Panc1 (cell line): Measurements from ENCODE around the gene SNHG17. TPM values are rescaled to one million over a fixed set of nuclear protein-coding genes. Genes with fewer than 3 reads are reported as not detected.

ENCODE experiments used
- ATAC-seq: fragments of 200-7000 bp; cut with Tn5 transposase; 2 replicates; pipeline ENCODE4 v1.9.1; 2020; ENCODE audit warnings: mild to moderate bottlenecking, moderate library complexity
- BruUV-seq: library from RNA; stranded (reverse); fragments of 400-500 nt; replicated peaks from 2 replicates; lab custom pipeline; 2021; lab: Mats Ljungman, UMichigan
- CTCF ChIA-PET: fragments of 300-600 bp; sonication (Branson Sonifier 250); formaldehyde crosslinking; loops from one replicate; lab custom pipeline; 2022; ENCODE audit warnings: antibody characterized with exemption; lab: Charles Lee
- POLR2A ChIA-PET: fragments of 300-600 bp; sonication (Branson Sonifier 250); formaldehyde crosslinking; loops from one replicate; lab custom pipeline; 2022; ENCODE audit warnings: antibody characterized with exemption; lab: Charles Lee
- DNase-seq: peaks from one replicate; pipeline ENCODE4 v3.0.0-alpha.2; 2010; ENCODE audit warnings: low read depth, low spot score
- H3K27ac ChIP-seq: 2 replicates; pipeline ENCODE4 v1.5.1; 2011; ENCODE audit warnings: mild to moderate bottlenecking, low read length, inconsistent platforms
- H3K27me3 ChIP-seq: fragments of 200-500 bp; sonication (Bioruptor generic); 2 replicates; pipeline ENCODE4 v1.6.0; 2014; ENCODE audit warnings: low read length, inconsistent platforms; ENCODE audit not compliant: control insufficient read depth, insufficient read depth
- H3K36me3 ChIP-seq: fragments of 200-500 bp; sonication (Bioruptor generic); 2 replicates; pipeline ENCODE4 v1.5.1; 2014; ENCODE audit warnings: inconsistent platforms, mild to moderate bottlenecking, low read length, moderate library complexity; ENCODE audit not compliant: control insufficient read depth, insufficient read depth
- H3K4me1 ChIP-seq: 2 replicates; pipeline ENCODE4 v1.5.1; 2011; ENCODE audit warnings: inconsistent platforms, mild to moderate bottlenecking, low read length, moderate library complexity; ENCODE audit not compliant: control insufficient read depth, insufficient read depth
- H3K4me3 ChIP-seq, 2 experiments: 2 replicates each; pipeline ENCODE4 v1.5.1; 2011 to 2012; ENCODE audit warnings: low read depth in 2 of 2, low read length in 2 of 2, mild to moderate bottlenecking in 2 of 2, inconsistent platforms in 1 of 2, moderate library complexity in 1 of 2
- H3K9me3 ChIP-seq: fragments of 200-500 bp; sonication (Bioruptor generic); 2 replicates; pipeline ENCODE4 v1.5.1; 2014; ENCODE audit warnings: low read depth, mild to moderate bottlenecking, inconsistent platforms, low read length, moderate library complexity; ENCODE audit not compliant: control insufficient read depth, insufficient read depth
- CTCF ChIP-seq: fragments of 450-650 bp; IDR thresholded peaks from 2 replicates; pipeline ENCODE4 v1.5.1; 2017; ENCODE audit warnings: mild to moderate bottlenecking
- REST ChIP-seq, 2 experiments: IDR thresholded peaks; 2 replicates each; pipeline ENCODE4 v1.6.1; 2011 to 2012; ENCODE audit warnings: low read depth in 2 of 2, control low read depth in 1 of 2, low read length in 1 of 2, mild to moderate bottlenecking in 1 of 2, moderate library complexity in 1 of 2; ENCODE audit not compliant: insufficient read depth in 1 of 2
- SIN3A ChIP-seq: IDR thresholded peaks from 2 replicates; pipeline ENCODE4 v1.6.1; 2012; ENCODE audit warnings: low read depth, mild to moderate bottlenecking, low read length, moderate library complexity, borderline replicate concordance; ENCODE audit not compliant: insufficient read depth
- TCF7L2 ChIP-seq: IDR thresholded peaks from 2 replicates; pipeline ENCODE4 v1.6.1; 2011; ENCODE audit warnings: mild to moderate bottlenecking, low read depth, low read length, inconsistent platforms
- in situ Hi-C: cut with HindIII; loops from 2 replicates; pipeline ENCODE4 v1.10.0; 2016; ENCODE audit warnings: low sequenced_read_pairs, low pct_unique_long_range_greater_than_20kb
- intact Hi-C: fragments of 100-400 bp; cut with micrococcal nuclease; formaldehyde crosslinking; loops from one replicate; pipeline ENCODE4 v1.10.0; 2022; ENCODE audit not compliant: unreplicated experiment
- total RNA-seq: library from RNA; stranded (reverse); gene quantifications from one replicate; pipeline ENCODE4 v1.2.1, GENCODE V29; 2021; ENCODE audit not compliant: unreplicated experiment

SNHG17 gene
- total RNA-seq, 1 experiment from 2014 or later, result 60.1 TPM

- no peak for TF ChIP-seq REST (IDR thresholded peaks at IDR 0.05; ENCODE audit: insufficient read depth in 1 of 2, low read depth in 2 of 2, low read length in 1 of 2)
- TF ChIP-seq CTCF, result no peak
- TF ChIP-seq TCF7L2, result no peak
- TF ChIP-seq SIN3A, result no peak
- BruUV-seq, result no TSS peak
- POLR2A ChIA-PET, result no interaction called here
Observed at GRCh38 chr20:38477747-38478146, 42.6 kb upstream of the SNHG17 start.

GRCh38 chr20:38473367-38473795 is 38.3 kb upstream of the SNHG17 start:
- ChIA-PET CTCF (no interaction called here), POLR2A (interaction anchor here (1.3 to 1.6 kb wide), 2 partner anchors 16 to 38 kb away, joined by 3 to 5 read pairs; partner anchors contain the start of gene SNHG17)
- Histone ChIP-seq H3K27ac (peak overlapping the region; percentile 80), H3K27me3 (no peaks in the 10 kb centered on the region), H3K4me1 (peaks cover 26% of the 10 kb centered on the region), H3K4me3 (peak overlapping the region; percentile 61 to 90), H3K9me3 (no peaks in the 10 kb centered on the region), H3K36me3 (no peaks in the 10 kb centered on the region; the same call in 1 of the 2 replicates)
- no peak for DNase-seq
- intact Hi-C loops, result no loop called here
- no peak for ATAC-seq
- no TSS peak for BruUV-seq
- TF ChIP-seq TCF7L2 (no peak), REST (IDR thresholded peaks at IDR 0.05; ENCODE audit: insufficient read depth in 1 of 2, low read depth in 2 of 2, low read length in 1 of 2) (no peak)
- in situ Hi-C loops, result no loop called here

More at GRCh38 chr20:38477747-38478146, 42.6 kb upstream of the SNHG17 start:
- Histone ChIP-seq H3K4me3 (no peak overlapping the region), H3K36me3 (no peaks in the 10 kb centered on the region; the same call in 1 of the 2 replicates), H3K4me1 (peaks cover 17% of the 10 kb centered on the region), H3K27ac (no peak overlapping the region), H3K27me3 (no peaks in the 10 kb centered on the region), H3K9me3 (no peaks in the 10 kb centered on the region)
- CTCF ChIA-PET, result no interaction called here
- DNase-seq (no peak), ATAC-seq (no peak)
- in situ Hi-C loops, result no loop called here
- intact Hi-C loops, result no loop called here
